Heart left ventricle (tissue), 13 donors: ENCODE measurements around the gene SERPING1.

Experiments used
- POLR2A ChIP-seq, 2 donors: fragments of 450-650 bp; IDR thresholded peaks; one replicate each; pipeline ENCODE4 v1.6.1; 2017; ENCODE audit warnings: antibody characterized with exemption in 2 of 2, mild to moderate bottlenecking in 2 of 2, moderate library complexity in 2 of 2
- TF ChIP-seq, protein P1 (sequence below), 12 donors: fragments of 200-600 bp; sonication (generic) in 4 of 12; IDR thresholded peaks; one replicate each; pipeline versions ENCODE4 v1.5.0 to v1.8.0; 2018 to 2022; ENCODE audit warnings: antibody characterized with exemption in 12 of 12, mild to moderate bottlenecking in 5 of 12
- donor health status: ischemic (EF 13 %, LVEDD 7.1; RV severe dilation, severe dysfunction).
- donor health status: DM: no; HTN: yes; CAD: no.
- donor health status: DM: no; HTN: no; CAD: no.
- donor health status: ischemic (EF 25% LVEDD 6.9; RV normal size, moderate dysfunction).
- donor health status: ischemic (EF 25% LVEDD 5.7; RV mildly dilated, moderate dysfunction).
- donor health status: ischemic (EF 35%, LVEDD 5.7; RV mildly dilated, moderate dysfunction).
- donor health status: nonischemic (EF 11% LVEDD 7.7; RV severe dilation, severe dysfunction).
- donor health status: DM: yes; HTN: yes; CAD: no.
- donor health status: PGD.
- donor health status: ischemic (EF 29% LVEDD 5.4; RV normal size, mild dysfunction).
- donor health status: nonischemic (EF 23%, LVEDD 6.1; RV moderate dilation, normal function).

DNA sequence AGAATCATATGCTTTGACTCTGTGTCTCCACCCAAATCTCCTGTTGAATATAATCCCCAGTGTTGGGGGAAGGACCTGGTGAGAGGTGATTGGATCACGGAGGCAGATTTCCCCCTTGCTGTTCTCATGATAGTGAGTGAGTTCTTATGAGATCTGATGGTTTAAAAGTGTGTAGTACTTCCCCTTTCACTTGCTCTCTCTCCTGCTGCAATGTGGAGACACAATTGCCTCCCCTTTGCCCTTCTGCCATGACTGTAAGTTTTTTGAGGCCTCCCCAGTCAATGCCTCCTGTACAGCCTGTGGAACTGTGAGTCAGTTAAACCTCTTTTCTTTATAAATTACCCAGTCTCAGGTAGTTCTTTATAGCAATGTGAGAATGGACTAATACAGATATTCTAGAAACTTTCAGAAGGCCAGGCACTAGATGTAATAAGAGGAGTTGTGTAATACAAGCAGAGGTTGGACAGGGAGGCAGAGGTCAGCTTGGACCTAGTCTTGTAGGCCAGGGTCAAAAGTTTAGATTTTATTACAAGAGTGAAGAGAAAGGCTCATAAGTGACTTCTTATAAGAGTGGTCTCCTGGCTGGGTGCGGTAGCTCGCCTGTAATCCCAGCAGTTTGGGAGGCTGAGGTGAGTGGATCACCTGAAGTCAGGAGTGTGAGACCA lies 9.3 kb upstream of the SERPING1 start:
- TF ChIP-seq, protein P1, sequence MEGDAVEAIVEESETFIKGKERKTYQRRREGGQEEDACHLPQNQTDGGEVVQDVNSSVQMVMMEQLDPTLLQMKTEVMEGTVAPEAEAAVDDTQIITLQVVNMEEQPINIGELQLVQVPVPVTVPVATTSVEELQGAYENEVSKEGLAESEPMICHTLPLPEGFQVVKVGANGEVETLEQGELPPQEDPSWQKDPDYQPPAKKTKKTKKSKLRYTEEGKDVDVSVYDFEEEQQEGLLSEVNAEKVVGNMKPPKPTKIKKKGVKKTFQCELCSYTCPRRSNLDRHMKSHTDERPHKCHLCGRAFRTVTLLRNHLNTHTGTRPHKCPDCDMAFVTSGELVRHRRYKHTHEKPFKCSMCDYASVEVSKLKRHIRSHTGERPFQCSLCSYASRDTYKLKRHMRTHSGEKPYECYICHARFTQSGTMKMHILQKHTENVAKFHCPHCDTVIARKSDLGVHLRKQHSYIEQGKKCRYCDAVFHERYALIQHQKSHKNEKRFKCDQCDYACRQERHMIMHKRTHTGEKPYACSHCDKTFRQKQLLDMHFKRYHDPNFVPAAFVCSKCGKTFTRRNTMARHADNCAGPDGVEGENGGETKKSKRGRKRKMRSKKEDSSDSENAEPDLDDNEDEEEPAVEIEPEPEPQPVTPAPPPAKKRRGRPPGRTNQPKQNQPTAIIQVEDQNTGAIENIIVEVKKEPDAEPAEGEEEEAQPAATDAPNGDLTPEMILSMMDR (IDR thresholded peaks at IDR 0.05), result no peak
- TF ChIP-seq POLR2A (IDR thresholded peaks at IDR 0.05), result no peak
